PC-9 (cell line): Measurements from ENCODE around the gene FXYD3.

ENCODE experiments used
- CTCF ChIP-seq: fragments of 200-600 bp; sonication (generic); conservative IDR thresholded peaks from 2 replicates; pipeline ENCODE4 v1.6.1; 2017; ENCODE audit warnings: mixed run types, antibody characterized with exemption, mild to moderate bottlenecking, moderate library complexity
- EZH2 ChIP-seq: fragments of 200-600 bp; sonication (generic); IDR thresholded peaks from 2 replicates; pipeline ENCODE4 v1.8.0; 2017; ENCODE audit warnings: antibody characterized with exemption, low read depth

- TF ChIP-seq CTCF (no peak), EZH2 (no peak)
Observed at GRCh38 chr19:35166100-35167063, 50.8 kb downstream of the FXYD3 start.
